ENCODE results near the gene ZCCHC2.

The ZCCHC2 gene

GRCh38 chr18:62512532-62512931 is 10.3 kb upstream of the ZCCHC2 start:
- DNase-seq: no peak

- no peak for DNase-seq
Measured at GRCh38 chr18:62512996-62513395, 9.8 kb upstream of the ZCCHC2 start.

GRCh38 chr18:62514570-62514969 is 8.3 kb upstream of the ZCCHC2 start:
- DNase-seq: no peak

GRCh38 chr18:62516242-62516641 is 6.6 kb upstream of the ZCCHC2 start:
- no peak for DNase-seq

- DNase-seq: no peak
Measured at GRCh38 chr18:62518460-62519375, 4.1 kb upstream of the ZCCHC2 start.

- no peak for DNase-seq
Measured at GRCh38 chr18:62519684-62520083, 3.1 kb upstream of the ZCCHC2 start.

GRCh38 chr18:62521082-62521481 is 1.7 kb upstream of the ZCCHC2 start:
- no peak for DNase-seq

GRCh38 chr18:62521593-62521992 is 1.2 kb upstream of the ZCCHC2 start:
- DNase-seq: no peak

GRCh38 chr18:62522178-62522503 is 684 bp upstream of the ZCCHC2 start:
- DNase-seq: no peak

GRCh38 chr18:62523255-62523588 is 397 bp downstream of the ZCCHC2 start:
- DNase-seq: no peak

GRCh38 chr18:62523631-62524439 is 1.0 kb downstream of the ZCCHC2 start:
- DNase-seq: peak; percentile 76

- DNase-seq: peak; percentile 83
Measured at GRCh38 chr18:62524440-62525200, 1.8 kb downstream of the ZCCHC2 start.

GRCh38 chr18:62525608-62526007 is 2.8 kb downstream of the ZCCHC2 start:
- DNase-seq: no peak

- peak; percentile 89 for DNase-seq
Measured at GRCh38 chr18:62526098-62527025, 3.5 kb downstream of the ZCCHC2 start.

- DNase-seq: no peak
Measured at GRCh38 chr18:62529597-62529996, 6.8 kb downstream of the ZCCHC2 start.

GRCh38 chr18:62531078-62531477 is 8.3 kb downstream of the ZCCHC2 start:
- DNase-seq: no peak

- no peak for DNase-seq
Measured at GRCh38 chr18:62531931-62532330, 9.1 kb downstream of the ZCCHC2 start.

- DNase-seq: no peak
Measured at GRCh38 chr18:62536005-62536404, 13.2 kb downstream of the ZCCHC2 start.

- no peak for DNase-seq
Measured at GRCh38 chr18:62537042-62537894, 14.4 kb downstream of the ZCCHC2 start.

- no peak for DNase-seq
Measured at GRCh38 chr18:62537946-62538345, 15.1 kb downstream of the ZCCHC2 start.

- no peak for DNase-seq
Measured at GRCh38 chr18:62538881-62539280, 16.1 kb downstream of the ZCCHC2 start.
